GM12873 (cell line): Measurements from ENCODE around the gene TOPBP1.

Experiments
- CTCF ChIP-seq: IDR thresholded peaks from 2 replicates; pipeline ENCODE4 v1.5.1; 2012; ENCODE audit warnings: low read depth, mild to moderate bottlenecking, moderate library complexity, low read length, control low read depth; ENCODE audit not compliant: insufficient read depth; ENCODE audit errors: missing control alignments

TOPBP1 gene

GRCh38 chr3:133573054-133573628 is 88.6 kb downstream of the TOPBP1 start:
- peak; percentile 22 for TF ChIP-seq CTCF

- TF ChIP-seq CTCF: no peak
These were observed 89.3 kb downstream of the TOPBP1 start for GRCh38 chr3:133572158-133573053.

- no peak for TF ChIP-seq CTCF
These were observed 90.8 kb downstream of the TOPBP1 start for GRCh38 chr3:133570937-133571320.

DNA sequence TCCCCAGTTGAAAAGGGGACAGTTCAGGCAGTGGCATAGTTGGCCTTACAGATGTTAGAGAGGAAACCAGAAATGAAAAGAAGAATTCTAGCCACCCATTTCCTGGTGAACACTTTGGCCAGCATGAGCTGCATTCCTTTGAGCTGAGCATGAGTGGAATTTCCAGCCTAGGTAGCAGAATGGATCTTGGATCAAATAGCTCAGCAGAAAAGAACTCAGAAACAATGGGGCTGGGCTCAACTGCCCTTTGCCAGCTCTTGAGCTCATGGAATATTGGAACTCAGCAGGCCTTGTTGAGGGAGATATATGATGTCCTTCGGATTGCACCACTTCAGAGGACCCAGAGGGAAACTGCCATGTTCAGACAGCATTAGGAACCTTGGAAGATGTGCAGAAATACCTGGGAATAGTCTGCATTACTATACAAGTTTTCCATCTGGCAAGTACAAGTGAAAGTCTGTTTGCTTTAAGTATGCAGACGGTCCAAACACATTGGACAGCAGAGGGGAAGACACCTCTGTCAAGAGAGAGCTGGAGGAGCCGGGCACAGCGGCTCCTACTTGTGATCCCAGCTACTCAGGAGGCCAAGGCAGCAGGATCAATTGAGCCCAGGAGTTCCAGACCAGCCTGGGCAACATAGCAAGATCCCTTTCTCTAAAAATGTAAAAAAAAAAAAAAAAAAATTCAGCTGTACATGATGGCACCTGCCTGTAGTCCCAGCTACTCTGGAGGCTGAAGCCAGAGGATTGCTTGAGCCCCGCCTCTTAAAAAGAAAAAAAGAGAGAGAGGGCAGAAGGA is 91.4 kb downstream of the TOPBP1 start:
- TF ChIP-seq CTCF: no peak

GRCh38 chr3:133568294-133569014 is 93.3 kb downstream of the TOPBP1 start:
- no peak for TF ChIP-seq CTCF

GRCh38 chr3:133563816-133564215 is 97.9 kb downstream of the TOPBP1 start:
- TF ChIP-seq CTCF: no peak
